Bone marrow (tissue), 2 donors: ENCODE data around the gene ARHGAP25.
"Not testable (repeated sequence)": the region's sequence is repeated elsewhere in the genome, so short reads cannot be mapped to it uniquely, and the experiment has no call there.

Experiments
- DNase-seq, 2 donors: peaks; one replicate each; lab custom pipeline; 2025; lab: John Stamatoyannopoulos, UW

The ARHGAP25 gene

DNA sequence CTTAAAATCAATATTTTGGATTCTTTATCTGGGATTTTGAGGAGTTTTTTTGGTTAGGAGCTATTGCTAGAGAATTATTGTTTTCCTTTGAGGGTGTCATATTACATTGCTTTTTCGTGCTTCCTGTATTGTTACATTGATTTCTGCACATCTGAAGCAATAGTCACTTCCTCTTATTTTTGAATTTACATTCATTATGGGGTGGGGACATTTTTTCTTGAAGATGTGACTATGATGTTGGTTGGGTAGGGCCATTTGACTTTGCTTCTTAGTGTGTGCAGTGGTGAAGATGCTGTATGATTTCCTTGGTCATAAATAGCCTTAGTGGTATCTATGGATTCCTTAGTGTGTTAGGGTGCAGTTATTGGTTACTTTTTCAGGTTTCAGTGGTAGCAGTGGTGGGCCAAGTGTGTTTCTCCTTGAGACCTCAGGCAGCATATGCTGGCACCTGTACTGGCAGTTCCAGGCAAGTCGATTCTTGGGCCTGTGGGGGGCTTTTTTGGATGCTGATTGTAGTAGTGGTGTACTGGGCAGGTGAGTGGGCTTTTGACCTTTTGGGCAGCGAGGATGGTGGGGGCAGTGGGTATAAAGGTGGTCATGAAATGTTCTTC, 61.8 kb downstream of the ARHGAP25 start:
- DNase-seq: no peak

DNA sequence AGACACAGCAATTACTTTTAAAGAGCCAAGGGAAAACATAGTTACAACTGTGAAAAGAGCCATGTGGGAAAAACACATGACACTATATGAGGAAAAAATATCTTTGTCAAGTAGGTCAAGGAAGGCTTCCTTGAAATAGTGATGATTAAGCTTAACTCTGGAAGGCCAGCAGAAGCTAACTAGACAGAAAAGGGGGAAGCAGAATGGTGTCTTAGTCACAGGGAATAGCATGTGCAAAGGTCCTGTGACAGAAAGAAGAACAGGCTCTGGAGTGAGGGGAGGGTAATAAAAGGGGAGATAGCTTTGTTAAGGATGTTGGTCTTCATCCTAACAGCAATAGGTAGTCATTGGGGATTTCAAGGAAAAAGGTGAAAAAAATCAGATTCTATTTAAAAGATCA, 64.0 kb downstream of the ARHGAP25 start:
- no peak for DNase-seq

DNA sequence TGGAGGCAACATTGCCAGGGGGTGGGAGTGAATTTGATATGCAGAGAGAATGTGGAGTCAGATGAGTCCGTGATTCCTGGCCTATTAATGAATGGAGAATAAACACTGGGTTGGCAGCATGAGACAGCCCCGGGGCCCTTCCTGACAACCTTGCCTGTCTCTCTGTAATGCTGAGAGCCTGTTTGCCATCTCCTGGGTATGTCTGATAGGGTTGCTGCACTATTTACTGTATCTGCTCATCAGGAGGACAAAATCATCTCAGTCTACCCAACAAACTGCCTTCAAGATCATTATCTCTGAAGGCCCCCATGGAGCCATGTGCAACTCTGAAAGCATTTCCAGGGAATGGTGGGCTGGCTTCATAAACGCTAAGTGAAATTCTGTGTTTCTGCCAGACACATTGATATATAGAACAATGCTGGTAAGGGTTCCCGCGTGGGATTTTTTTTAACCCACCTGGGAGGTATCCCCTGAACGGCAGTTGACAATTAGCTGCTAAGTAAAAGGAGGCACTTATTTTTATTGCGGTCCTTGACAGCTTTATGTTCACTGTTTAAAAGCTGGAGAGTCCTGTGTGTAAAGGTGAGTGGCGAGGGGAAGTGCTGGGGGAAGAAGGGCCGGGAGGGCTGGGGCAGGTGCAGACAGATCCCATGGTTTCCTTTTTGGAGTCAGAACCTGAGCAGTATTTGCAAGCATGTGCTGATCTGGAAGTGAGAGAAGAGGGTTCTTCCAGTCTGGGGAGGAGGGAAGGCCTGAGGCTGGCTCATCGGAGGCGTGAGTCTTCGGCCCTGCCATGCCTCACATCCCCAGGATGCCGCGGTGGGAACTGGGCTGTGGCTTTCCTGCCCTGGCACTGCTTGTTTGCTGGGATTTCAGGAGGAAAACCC, 64.8 kb downstream of the ARHGAP25 start:
- no peak for DNase-seq

DNA sequence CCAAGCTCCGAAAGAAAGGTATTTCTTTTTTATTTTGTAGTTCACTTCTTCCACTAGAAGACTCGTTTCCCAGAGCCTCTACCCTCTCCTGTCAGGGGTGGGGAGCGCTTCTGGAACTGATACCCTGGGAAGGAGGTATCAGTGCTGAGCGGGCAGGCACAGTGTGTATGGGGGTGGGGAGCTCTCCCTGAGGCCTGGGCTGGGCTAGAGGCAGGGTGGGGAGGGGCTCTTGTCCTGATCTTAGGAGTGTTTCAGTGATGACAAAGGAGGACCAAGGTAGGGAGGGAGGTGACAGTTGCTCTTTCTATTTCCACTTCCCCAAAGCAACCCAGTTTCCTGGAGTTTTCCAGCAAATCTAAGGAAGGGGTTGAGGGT, 65.4 kb downstream of the ARHGAP25 start:
- DNase-seq: no peak

DNA sequence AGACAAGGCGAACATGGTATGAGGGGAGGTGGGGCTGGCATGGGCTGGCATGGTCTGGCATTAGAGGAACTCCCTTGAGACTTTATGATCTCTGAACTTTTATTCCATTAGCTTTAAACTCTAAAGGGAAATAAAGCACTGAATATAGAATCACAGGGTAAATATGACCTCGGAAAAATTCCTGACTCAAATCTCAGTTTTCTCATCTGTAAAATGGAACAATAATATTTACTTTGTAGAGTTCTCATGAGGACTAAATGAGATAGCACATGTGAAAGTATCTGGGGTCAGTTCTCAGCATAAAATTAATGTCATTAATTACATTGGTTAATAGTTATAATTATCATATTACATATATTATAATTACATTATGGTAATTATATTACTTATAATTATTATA, 65.9 kb downstream of the ARHGAP25 start:
- DNase-seq: no peak

DNA sequence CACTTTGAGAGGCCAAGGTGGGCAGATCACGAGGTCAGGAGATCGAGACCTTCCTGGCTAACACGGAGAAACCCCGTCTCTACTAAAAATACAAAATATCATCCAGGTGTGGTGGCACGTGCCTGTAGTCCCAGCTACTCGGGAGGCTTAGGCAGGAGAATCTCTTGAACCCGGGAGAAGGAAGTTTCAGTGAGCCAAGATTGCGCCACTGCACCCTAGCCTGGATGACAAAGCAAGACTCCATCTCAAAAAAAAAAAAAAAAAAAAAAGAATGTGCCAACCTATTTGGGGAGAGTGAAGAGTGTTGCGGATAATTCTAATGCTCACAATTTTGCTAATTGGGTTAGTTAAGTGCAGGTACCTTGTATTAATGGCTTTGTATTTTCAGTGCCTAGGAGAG, 67.5 kb downstream of the ARHGAP25 start:
- DNase-seq: not testable (repeated sequence)

DNA sequence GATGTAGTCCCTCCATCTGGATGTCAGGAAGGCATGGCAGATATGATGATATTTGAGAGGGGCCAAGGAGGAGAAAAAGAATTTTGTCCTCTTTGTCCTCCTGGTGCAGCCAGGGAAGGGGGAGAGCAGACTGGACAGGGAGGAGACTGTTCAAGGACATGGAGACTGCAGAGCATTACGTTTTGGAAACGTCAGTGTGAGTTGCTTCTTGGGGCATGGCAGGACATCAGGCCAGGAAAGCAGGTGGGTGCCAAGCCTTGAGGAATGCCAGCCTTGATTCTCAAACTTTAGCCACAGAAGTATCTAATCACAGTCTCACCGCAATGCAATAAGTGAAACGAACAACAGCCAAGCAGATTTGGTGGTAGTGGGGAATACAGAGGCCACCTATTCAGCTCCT, 70.4 kb downstream of the ARHGAP25 start:
- DNase-seq: no peak

DNA sequence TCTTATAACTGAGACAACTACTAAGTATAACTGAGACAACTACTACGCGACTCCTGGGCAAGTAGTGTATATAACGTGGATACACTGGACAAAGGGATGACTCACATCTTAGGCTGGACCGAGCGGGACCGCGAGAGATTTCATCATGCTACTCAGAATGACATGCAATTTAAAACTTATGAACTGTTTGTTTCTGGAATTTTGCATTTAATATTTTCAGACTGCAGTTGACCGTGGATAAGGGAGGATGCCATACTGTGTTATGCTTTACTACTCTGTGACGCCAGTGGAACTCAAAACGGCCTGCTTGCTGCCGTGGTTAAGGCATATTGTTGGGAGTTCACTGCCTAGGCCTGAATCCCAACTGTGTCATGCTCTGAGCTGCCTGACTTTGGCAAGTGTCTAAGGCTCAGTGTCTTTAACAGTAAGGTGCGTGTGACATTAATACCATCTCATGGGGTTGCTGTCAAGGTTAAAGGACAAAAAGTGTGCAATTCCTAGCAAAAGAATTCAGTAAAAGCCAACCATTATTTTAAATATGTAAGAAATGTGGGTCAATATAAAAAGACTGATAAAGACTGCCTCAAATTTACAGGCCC, 72.0 kb downstream of the ARHGAP25 start:
- DNase-seq: no peak

DNA sequence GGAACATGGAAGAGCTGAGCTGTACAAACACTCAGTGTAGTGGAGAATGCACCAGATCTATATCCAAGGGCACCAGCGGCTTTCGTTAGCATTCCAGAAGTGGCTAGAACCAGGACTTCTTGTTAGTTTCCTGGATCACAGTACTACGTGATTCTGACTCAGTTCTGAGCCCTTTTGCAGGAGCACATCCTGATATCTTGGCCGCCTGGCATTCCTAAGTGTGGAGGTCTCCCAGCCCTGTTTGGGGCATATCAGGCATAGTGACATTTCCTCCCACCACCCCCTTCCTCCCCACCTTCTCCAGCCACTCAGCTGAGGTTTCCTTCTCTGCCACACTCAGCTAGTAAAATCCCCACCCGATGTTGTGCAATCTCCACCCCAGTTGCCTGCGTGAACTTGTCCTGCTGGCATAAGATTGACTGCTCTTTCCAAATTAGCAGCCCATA, 73.2 kb downstream of the ARHGAP25 start:
- peak; percentile 10 to 64 for DNase-seq

DNA sequence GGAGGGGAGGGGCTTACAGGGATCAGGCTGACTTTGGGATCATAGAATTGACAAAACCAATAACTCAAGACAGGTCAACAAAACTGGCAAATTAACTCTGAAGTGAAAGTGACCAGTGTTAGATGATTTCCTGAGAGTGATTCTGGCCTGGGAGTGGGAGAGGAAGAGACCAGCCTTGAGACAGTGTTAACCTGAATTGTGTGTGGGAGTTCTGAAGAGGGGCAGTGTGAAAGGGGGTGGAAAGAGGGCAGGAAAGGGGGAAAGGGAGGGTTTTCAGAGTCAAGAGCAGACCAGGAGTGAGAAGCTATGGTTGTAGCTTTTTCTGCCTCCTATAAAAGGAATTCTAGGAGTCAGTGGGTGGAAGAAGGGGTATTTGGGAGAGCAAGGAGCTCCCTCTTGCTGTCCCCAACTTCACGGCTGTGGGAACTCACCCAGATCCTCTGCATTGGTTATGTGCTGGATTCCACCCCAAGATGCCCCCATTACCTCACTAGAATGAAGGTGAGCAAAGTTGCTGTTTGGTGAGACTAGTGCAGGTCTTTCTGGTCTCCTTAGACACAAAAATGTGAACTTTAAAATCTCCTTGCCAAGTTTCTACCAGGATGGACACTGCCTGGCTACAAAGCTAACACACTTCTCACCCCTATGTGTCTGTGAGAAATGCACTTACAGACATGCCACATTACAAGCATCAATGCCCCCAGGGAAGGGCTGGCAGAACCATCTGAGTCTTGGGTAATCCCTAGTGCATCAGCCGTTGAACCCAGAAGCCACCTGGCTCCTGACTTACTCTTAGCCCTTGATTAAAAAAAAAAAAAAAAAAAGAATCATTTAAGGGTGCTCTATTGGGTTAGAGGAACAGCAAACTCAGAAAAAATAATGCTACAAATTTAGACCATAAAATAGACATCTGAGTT, 75.0 kb downstream of the ARHGAP25 start:
- no peak for DNase-seq

DNA sequence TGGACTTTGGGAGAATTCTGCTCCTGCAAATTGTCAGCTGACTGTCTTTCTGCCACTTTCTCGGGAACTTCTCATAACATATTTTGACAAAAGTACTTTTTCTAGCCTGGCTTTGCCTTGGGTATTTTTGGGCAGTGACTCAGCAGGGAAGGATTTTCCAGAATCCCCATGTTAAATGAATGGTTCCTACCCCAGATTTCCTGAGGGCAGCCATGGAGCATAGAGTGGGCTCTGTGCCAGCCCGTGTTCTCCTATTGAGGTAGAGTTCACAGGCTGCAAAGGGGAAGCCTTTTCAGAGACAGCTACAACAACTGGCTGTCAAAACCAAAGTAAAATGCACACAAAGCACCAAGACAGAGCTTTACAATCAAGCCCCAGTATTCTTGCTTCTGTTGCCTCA, 76.8 kb downstream of the ARHGAP25 start:
- no peak for DNase-seq

DNA sequence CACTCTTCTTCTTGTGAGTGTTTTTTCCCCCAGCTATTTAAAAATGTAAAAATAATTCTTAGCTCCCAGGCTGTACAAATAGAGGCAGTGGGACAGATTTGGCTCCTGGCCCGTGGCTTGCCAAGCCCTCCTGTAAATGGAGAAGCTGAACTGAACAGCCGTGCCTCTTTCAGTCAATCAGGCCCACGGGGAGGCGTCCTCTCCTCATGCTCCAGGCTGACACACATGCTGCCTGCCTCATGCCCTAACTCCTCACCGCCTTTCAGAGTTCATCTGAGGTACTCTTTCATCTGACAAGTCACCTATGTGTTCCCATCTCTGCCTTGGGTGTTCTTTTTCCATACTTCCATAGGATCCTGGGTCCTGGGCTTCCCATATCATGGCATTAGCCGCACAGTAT, 77.6 kb downstream of the ARHGAP25 start:
- no peak for DNase-seq

DNA sequence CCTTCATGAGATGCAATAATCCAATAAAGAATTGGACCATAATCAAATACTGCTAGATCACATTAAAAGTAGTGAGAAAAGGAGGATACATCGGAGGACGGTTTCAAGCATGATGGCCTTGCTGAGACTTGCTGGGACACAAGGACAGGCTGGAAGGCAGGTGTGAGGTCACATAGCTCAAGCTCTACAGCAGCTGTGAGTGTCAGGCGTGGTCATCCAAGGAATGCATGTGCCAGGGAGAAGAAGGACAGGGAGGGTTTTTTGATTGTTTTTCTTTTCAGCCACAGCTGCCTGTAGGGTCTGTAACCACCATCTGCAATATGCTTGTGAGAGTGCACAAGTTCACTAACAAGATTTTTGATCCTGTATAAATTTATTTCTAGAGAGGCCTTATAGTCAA, 79.0 kb downstream of the ARHGAP25 start:
- DNase-seq: no peak

DNA sequence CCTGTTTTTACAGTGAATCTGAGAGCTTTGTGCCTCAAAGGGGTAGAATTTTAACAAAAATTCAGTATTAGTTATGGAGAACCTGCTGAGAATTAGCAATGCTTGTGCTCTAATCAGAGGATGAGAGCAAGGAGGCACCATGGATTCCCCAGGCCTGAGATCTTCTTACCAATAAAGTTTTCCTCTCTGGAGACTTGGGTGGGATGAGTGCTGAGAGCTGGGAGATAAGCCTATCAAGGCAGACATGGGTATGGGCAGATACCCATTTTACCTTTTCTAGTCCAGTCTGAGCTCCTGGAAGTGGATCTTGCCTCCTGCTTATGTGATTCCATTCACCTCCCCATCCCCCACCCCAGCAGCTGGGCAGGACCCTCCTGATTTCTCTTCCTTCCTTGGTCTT, 82.7 kb downstream of the ARHGAP25 start:
- DNase-seq: no peak

DNA sequence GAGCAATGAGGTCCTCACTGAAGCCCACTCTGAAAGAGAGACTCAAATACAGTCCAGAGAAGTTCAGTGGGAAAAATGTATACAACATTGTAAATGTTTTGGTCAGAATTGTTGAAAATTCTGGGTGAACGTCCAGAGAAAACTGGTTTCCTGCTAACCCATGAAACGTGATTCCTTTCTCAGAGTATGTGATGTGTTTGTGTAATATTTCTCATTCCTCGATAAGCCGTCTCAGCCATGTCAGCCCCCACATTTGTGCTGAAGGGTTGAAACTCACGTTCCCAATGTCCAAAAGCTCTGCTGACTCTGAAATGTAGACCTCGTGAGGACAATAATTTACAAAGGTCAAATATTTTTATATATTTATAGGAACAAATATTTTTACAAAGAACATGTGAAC, 84.9 kb downstream of the ARHGAP25 start:
- no peak for DNase-seq

DNA sequence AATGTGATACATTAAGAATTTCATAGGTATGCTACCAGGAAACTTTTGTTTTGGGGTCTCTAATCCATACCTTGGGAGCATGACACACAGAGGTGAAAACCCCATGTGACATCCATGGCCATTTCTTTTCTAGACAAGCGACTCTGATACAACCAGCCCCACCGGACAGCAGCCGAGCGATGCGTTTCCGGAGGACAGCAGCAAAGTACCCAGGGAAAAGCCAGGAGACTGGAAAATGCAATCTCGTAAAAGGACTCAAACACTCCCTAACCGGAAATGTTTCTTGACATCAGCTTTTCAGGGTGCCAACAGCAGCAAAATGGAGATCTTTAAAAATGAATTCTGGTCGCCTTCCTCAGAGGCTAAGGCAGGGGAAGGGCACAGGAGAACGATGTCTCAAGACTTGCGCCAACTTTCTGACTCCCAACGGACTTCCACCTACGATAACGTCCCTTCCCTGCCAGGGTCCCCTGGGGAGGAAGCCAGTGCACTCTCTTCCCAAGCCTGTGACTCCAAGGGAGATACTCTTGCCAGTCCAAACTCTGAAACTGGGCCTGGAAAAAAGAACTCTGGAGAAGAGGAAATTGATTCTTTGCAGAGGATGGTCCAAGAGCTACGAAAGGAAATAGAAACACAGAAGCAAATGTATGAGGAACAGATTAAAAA, 87.7 kb downstream of the ARHGAP25 start:
- DNase-seq: no peak

DNA sequence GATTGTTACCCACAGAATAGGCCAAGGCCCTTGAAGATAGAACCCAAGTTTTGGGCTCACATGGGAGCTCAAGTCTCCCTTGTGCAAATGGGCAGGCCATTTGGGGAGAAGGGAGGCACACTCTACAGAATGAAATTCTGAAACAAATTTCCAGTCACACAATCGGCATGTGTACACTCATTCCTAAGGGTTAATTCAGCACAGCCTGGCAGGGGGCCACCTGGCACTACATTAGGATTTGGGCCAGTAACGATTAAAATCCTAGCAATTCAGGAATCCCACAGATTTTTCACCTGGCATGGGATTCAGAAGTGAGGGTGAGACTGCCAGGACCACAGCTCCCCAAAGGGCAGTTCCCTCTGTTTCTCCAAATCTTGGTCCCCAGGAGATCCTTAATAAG, 90.2 kb downstream of the ARHGAP25 start:
- DNase-seq: no peak

DNA sequence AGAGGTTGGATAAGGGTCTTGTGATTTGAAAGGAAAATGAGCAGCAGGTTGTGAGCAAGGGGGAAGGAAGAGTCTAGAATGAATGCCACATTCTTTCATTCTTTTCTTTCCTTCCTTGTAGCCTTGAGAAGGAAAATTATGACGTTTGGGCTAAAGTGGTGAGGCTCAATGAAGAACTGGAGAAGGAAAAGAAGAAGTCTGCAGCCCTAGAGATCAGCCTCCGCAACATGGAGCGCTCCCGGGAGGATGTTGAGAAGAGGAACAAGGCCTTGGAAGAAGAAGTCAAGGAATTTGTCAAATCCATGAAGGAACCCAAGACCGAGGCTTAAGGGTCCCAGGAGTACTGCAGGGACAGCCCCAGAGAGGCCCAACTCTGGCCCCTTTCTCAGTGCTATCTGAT, 91.3 kb downstream of the ARHGAP25 start:
- no peak for DNase-seq

DNA sequence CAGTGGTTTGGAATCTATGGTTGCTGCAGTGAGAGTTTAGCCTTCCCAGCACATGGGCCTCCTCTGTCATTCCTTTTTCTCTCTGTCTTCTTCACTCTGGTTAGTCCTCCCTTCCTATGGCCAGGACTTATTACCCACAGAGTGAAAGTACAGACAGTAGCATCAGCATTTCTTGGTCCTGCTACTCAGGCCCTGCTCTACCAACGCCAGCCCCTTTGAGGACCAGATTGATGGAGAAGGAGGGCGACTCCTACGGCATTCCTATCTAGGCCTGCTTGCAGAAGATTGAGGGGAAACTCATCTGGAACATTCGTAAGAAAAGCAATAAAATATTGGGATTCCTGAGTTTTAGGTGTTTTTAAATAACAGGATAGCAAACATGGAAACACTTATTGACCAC, 93.1 kb downstream of the ARHGAP25 start:
- no peak for DNase-seq

DNA sequence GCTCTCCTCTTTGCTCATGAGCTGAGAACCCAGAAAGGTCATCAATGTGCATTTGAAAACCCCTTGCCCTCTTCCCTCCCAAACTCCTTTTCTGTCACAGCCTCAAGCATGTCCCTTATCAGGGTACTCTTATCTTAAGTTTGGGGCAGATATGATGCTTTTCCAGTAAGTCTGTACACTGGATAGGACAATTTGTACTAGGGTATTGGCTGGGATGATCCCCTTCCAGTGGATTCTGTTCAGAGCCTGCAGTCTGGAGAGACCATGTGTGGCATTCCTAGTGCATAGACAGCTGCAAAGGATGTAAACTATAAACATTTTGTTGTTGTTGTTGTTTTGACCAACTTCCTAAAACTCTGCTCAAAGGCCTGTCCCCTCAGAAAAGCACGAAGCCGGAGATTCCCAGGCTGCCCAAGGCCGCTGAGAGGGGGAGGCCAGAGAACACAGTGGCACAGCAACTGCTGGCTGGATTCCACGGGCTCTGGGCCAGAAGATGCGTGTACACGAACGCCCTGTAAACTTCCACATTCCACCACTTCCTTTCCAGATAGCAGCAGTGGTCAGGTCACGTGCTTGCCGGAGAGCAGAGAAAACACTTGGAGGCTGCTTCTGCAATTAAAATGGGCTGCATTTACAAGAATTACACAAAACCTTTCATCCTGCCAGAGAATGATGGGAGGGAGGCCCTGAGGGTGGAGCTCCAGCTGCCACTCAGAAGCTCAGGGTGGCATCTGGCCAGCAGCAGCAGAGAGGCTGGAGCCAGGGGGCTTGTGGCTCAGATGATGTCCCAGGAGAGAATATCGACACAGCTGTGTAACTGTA, 94.5 kb downstream of the ARHGAP25 start:
- DNase-seq: peak; percentile 80 to 96

DNA sequence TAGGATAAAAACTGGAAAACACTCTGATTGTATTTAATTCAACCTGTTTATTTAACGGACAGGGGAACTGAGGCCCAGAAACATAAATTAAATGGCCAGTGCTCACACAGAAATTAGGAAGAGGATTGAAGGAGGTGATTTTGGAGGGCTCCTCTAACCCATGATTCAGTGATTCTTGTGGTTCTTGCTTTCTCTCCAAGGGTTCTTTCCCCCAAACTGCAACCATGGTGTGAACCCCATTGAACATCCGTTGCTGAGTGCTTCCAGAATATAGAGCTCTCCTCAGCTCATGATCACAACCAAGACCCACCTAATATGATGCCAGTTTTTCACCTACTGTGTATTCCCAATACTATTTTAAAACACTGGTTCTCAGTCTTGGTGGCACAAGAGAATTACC, 95.1 kb downstream of the ARHGAP25 start:
- DNase-seq: peak in 1 of 2 donors; percentile 31
